ENCODE measurements around the gene VWA3A.
"Not testable (repeated sequence)": the region's sequence is repeated elsewhere in the genome, so short reads cannot be mapped to it uniquely, and the experiment has no call there.

VWA3A gene

GRCh38 chr16:22171953-22172352 is 79.6 kb downstream of the VWA3A start:
- FAIRE-seq (no peak), DNase-seq (ENCODE audit: insufficient read length, low spot score) (no peak)
- TF ChIP-seq POLR2A (IDR thresholded peaks at IDR 0.05; ENCODE audit: low read depth, low read length) = no peak

GRCh38 chr16:22172642-22173041 is 80.3 kb downstream of the VWA3A start:
- FAIRE-seq; DNase-seq (ENCODE audit: insufficient read length, low spot score): not testable (repeated sequence)

- no peak for DNase-seq (ENCODE audit: insufficient read length, low spot score)
- FAIRE-seq = no peak
- TF ChIP-seq POLR2A (IDR thresholded peaks at IDR 0.05; ENCODE audit: low read depth, low read length) = no peak
Measured at GRCh38 chr16:22174642-22175041, 82.3 kb downstream of the VWA3A start.

- DNase-seq (ENCODE audit: insufficient read length, low spot score) (no peak), FAIRE-seq (no peak)
- TF ChIP-seq POLR2A (IDR thresholded peaks at IDR 0.05; ENCODE audit: low read depth, low read length) = no peak
Measured at GRCh38 chr16:22177968-22178930, 85.9 kb downstream of the VWA3A start.

GRCh38 chr16:22181426-22181825 is 89.1 kb downstream of the VWA3A start:
- TF ChIP-seq POLR2A (IDR thresholded peaks at IDR 0.05; ENCODE audit: low read depth, low read length) = no peak
- FAIRE-seq (no peak), DNase-seq (ENCODE audit: insufficient read length, low spot score) (no peak)

- no peak for FAIRE-seq
- no peak for DNase-seq (ENCODE audit: insufficient read length, low spot score)
- TF ChIP-seq POLR2A (IDR thresholded peaks at IDR 0.05; ENCODE audit: low read depth, low read length) = no peak
Measured at GRCh38 chr16:22181843-22182242, 89.5 kb downstream of the VWA3A start.

GRCh38 chr16:22183335-22183734 is 91.0 kb downstream of the VWA3A start:
- no peak for DNase-seq (ENCODE audit: insufficient read length, low spot score)
- no peak for TF ChIP-seq POLR2A (IDR thresholded peaks at IDR 0.05; ENCODE audit: low read depth, low read length)

GRCh38 chr16:22183901-22184614 is 91.7 kb downstream of the VWA3A start:
- DNase-seq (ENCODE audit: insufficient read length, low spot score) = no peak
- no peak for FAIRE-seq
- no peak for TF ChIP-seq POLR2A (IDR thresholded peaks at IDR 0.05; ENCODE audit: low read depth, low read length)

More at GRCh38 chr16:22183335-22183734, 91.0 kb downstream of the VWA3A start:
- no peak for FAIRE-seq

GRCh38 chr16:22184615-22184968 is 92.3 kb downstream of the VWA3A start:
- DNase-seq (ENCODE audit: insufficient read length, low spot score) (no peak), FAIRE-seq (no peak)
- no peak for TF ChIP-seq POLR2A (IDR thresholded peaks at IDR 0.05; ENCODE audit: low read depth, low read length)

GRCh38 chr16:22186517-22186916 is 94.2 kb downstream of the VWA3A start:
- no peak for TF ChIP-seq POLR2A (IDR thresholded peaks at IDR 0.05; ENCODE audit: low read depth, low read length)

GRCh38 chr16:22188267-22188594 is 95.9 kb downstream of the VWA3A start:
- no peak for TF ChIP-seq POLR2A (IDR thresholded peaks at IDR 0.05; ENCODE audit: low read depth, low read length)
- FAIRE-seq (no peak), DNase-seq (ENCODE audit: insufficient read length, low spot score) (no peak)

More at GRCh38 chr16:22186517-22186916, 94.2 kb downstream of the VWA3A start:
- no peak for FAIRE-seq
- no peak for DNase-seq (ENCODE audit: insufficient read length, low spot score)

GRCh38 chr16:22188595-22189442 is 96.5 kb downstream of the VWA3A start:
- DNase-seq (ENCODE audit: insufficient read length, low spot score) (peak; percentile 49), FAIRE-seq (peak; percentile 87)
- TF ChIP-seq POLR2A (IDR thresholded peaks at IDR 0.05; ENCODE audit: low read depth, low read length) = no peak

- TF ChIP-seq POLR2A (IDR thresholded peaks at IDR 0.05; ENCODE audit: low read depth, low read length) = no peak
- DNase-seq (ENCODE audit: insufficient read length, low spot score) (no peak), FAIRE-seq (no peak)
Measured at GRCh38 chr16:22189473-22190080, 97.2 kb downstream of the VWA3A start.
